HCT116 (cell line): Measurements from ENCODE around the gene TMEM132E. TPM values are rescaled to one million over a fixed set of nuclear protein-coding genes. Genes with fewer than 3 reads are reported as not detected.

Experiments used
- ATAC-seq: fragments of 200-7000 bp; cut with Tn5 transposase; 2 replicates; pipeline ENCODE4 v1.9.1; 2020; ENCODE audit warnings: mild to moderate bottlenecking, moderate library complexity
- BruUV-seq: library from RNA; stranded (reverse); fragments of 400-500 nt; replicated peaks from 2 replicates; lab custom pipeline; 2021; lab: Mats Ljungman, UMichigan
- CTCF ChIA-PET: fragments of 300-600 bp; sonication (Branson Sonifier 250); formaldehyde crosslinking; loops from one replicate; lab custom pipeline; 2021; ENCODE audit warnings: antibody characterized with exemption; lab: Charles Lee
- POLR2A ChIA-PET: fragments of 300-600, 350-600 bp; sonication (Branson Sonifier 250); formaldehyde crosslinking; loops from one replicate; lab custom pipeline; 2021; ENCODE audit warnings: antibody characterized with exemption; lab: Charles Lee
- RAD21 ChIA-PET, 2 experiments: fragments of 300-600 bp; sonication (Branson Sonifier 250); formaldehyde crosslinking; loops; one replicate each; lab custom pipeline; 2023; ENCODE audit warnings: low total read pairs in 2 of 2; ENCODE audit not compliant: uncharacterized antibody in 2 of 2, unreplicated experiment in 2 of 2, low non-redundant PET in 1 of 2; lab: Charles Lee
- DNase-seq: peaks from one replicate; pipeline ENCODE4 v3.0.0-alpha.2; 2010; ENCODE audit warnings: low read depth, low spot score
- H2AFZ ChIP-seq: fragments of 200-600 bp; shearing (Covaris generic), sonication (generic); 2 replicates; pipeline ENCODE4 v1.6.1; 2017; ENCODE audit warnings: low read depth, mixed run types, mixed read lengths, antibody characterized with exemption, low read length; ENCODE audit not compliant: poor library complexity, severe bottlenecking
- H3K27ac ChIP-seq: 2 replicates; pipeline ENCODE4 v1.5.1; 2012; ENCODE audit warnings: low read depth, low read length
- H3K27me3 ChIP-seq: fragments of 200-600 bp; sonication (generic); 2 replicates; pipeline ENCODE4 v1.6.1; 2016; ENCODE audit warnings: mixed run types, low read length, mixed read lengths; ENCODE audit not compliant: insufficient read depth
- H3K36me3 ChIP-seq, 2 experiments: fragments of 200-500 bp in 1 of 2; fragments of 200-600 bp in 1 of 2; sonication (Bioruptor generic) in 1 of 2; sonication (generic) in 1 of 2; 2 replicates each; pipeline versions ENCODE4 v1.5.1 to v1.6.1; 2014 to 2016; ENCODE audit warnings: low read length in 2 of 2, inconsistent platforms in 1 of 2, mixed read lengths in 1 of 2, mixed run types in 1 of 2; ENCODE audit not compliant: insufficient read depth in 2 of 2, control insufficient read depth in 1 of 2
- H3K4me1 ChIP-seq, 2 experiments: fragments of 200-600 bp in 1 of 2; sonication (generic) in 1 of 2; 2 replicates each; pipeline versions ENCODE4 v1.5.1 to v1.6.1; 2012 to 2017; ENCODE audit warnings: low read length in 2 of 2, inconsistent platforms in 1 of 2, mild to moderate bottlenecking in 1 of 2, mixed read lengths in 1 of 2, mixed run types in 1 of 2, moderate library complexity in 1 of 2; ENCODE audit not compliant: insufficient read depth in 2 of 2, control insufficient read depth in 1 of 2
- H3K4me2 ChIP-seq: fragments of 200-600 bp; sonication (generic); 2 replicates; pipeline ENCODE4 v1.6.1; 2017; ENCODE audit warnings: mixed run types, low read length, mixed read lengths
- H3K4me3 ChIP-seq, 2 experiments: fragments of 200-600 bp in 1 of 2; sonication (generic) in 1 of 2; replicated peaks in 1 of 2; 2 replicates each; pipeline ENCODE4 v1.5.1; 2011 to 2016; ENCODE audit warnings: low read length in 2 of 2, control low read depth in 1 of 2, low read depth in 1 of 2, mild to moderate bottlenecking in 1 of 2, mixed read lengths in 1 of 2, mixed run types in 1 of 2
- H3K79me2 ChIP-seq: fragments of 200-600 bp; sonication (generic); 2 replicates; pipeline ENCODE4 v1.6.1; 2017; ENCODE audit warnings: mild to moderate bottlenecking, mixed run types, low read length, moderate library complexity, mixed read lengths; ENCODE audit not compliant: insufficient read depth
- H3K9ac ChIP-seq: fragments of 200-600 bp; sonication (generic); 2 replicates; pipeline ENCODE4 v1.6.1; 2016; ENCODE audit warnings: low read length, mixed read lengths
- H3K9me2 ChIP-seq: fragments of 200-600 bp; sonication (generic), shearing (Covaris generic); 2 replicates; pipeline ENCODE4 v1.6.1; 2017; ENCODE audit warnings: mixed run types, mild to moderate bottlenecking, moderate library complexity; ENCODE audit not compliant: insufficient read depth
- H3K9me3 ChIP-seq, 2 experiments: fragments of 200-500 bp in 1 of 2; fragments of 200-600 bp in 1 of 2; sonication (Bioruptor generic) in 1 of 2; sonication (generic) in 1 of 2; 2 replicates each; pipeline ENCODE4 v1.6.1; 2014 to 2017; ENCODE audit warnings: low read length in 2 of 2, mixed read lengths in 2 of 2, inconsistent platforms in 1 of 2, low read depth in 1 of 2, mild to moderate bottlenecking in 1 of 2, mixed run types in 1 of 2, moderate library complexity in 1 of 2; ENCODE audit not compliant: control insufficient read depth in 1 of 2, insufficient read depth in 1 of 2
- H4K20me1 ChIP-seq: fragments of 200-600 bp; sonication (generic), shearing (Covaris generic); 2 replicates; pipeline ENCODE4 v1.6.1; 2017; ENCODE audit warnings: mixed run types, mild to moderate bottlenecking, moderate library complexity; ENCODE audit not compliant: insufficient read depth
- CBX3 ChIP-seq: IDR thresholded peaks from 2 replicates; pipeline ENCODE4 v1.6.1; 2012; ENCODE audit warnings: low read depth
- CTCF ChIP-seq, 3 experiments: fragments of 200-600 bp in 1 of 3; sonication (generic) in 1 of 3; IDR thresholded peaks in 2 of 3; conservative IDR thresholded peaks in 1 of 3; 2 replicates each; pipeline ENCODE4 v1.5.1; 2012 to 2017; ENCODE audit warnings: low read depth in 2 of 3, low read length in 2 of 3, antibody characterized with exemption in 1 of 3, borderline replicate concordance in 1 of 3, control low read depth in 1 of 3, mild to moderate bottlenecking in 1 of 3, mixed read lengths in 1 of 3, mixed run types in 1 of 3, moderate library complexity in 1 of 3; ENCODE audit not compliant: insufficient read depth in 1 of 3
- EZH2phosphoT487 ChIP-seq: fragments of 200-600 bp; IDR thresholded peaks from 2 replicates; pipeline ENCODE4 v1.6.1; 2018; ENCODE audit warnings: antibody characterized with exemption, borderline replicate concordance
- MAX ChIP-seq: IDR thresholded peaks from 2 replicates; pipeline ENCODE4 v1.6.1; 2012
- POLR2A ChIP-seq: IDR thresholded peaks from 2 replicates; pipeline ENCODE4 v1.7.0; 2011; ENCODE audit warnings: borderline replicate concordance; ENCODE audit not compliant: insufficient read depth, insufficient read length; ENCODE audit errors: extremely low read depth
- POLR2AphosphoS5 ChIP-seq: IDR thresholded peaks from 2 replicates; pipeline ENCODE4 v1.6.1; 2011; ENCODE audit warnings: mild to moderate bottlenecking, low read depth, low read length, moderate library complexity
- SIN3A ChIP-seq: IDR thresholded peaks from 2 replicates; pipeline ENCODE4 v1.6.1; 2012; ENCODE audit warnings: low read depth
- ZNF274 ChIP-seq: fragments of 200-500 bp; sonication (Bioruptor generic); IDR thresholded peaks from 2 replicates; pipeline ENCODE4 v1.6.1; 2014; ENCODE audit warnings: mild to moderate bottlenecking, low read depth, low read length, inconsistent platforms
- intact Hi-C: fragments of 100-400 bp; cut with micrococcal nuclease; formaldehyde crosslinking; loops from 2 replicates; pipeline ENCODE4 v1.10.0; 2022
- total RNA-seq: library from RNA; stranded (reverse); gene quantifications from one replicate; pipeline ENCODE4 v1.2.1, GENCODE V29; 2021; ENCODE audit not compliant: unreplicated experiment

The TMEM132E gene
- total RNA-seq, 1 experiment from 2014 or later = not detected

GRCh38 chr17:34663714-34664113 is 84.3 kb downstream of the TMEM132E start:
- ChIA-PET CTCF (no interaction called here), POLR2A (no interaction called here), RAD21 (no interaction called here)
- no peak overlapping the region for H3K27ac ChIP-seq
- no peaks in the 10 kb centered on the region for H4K20me1 ChIP-seq
- intact Hi-C loops = no loop called here
- no TSS peak for BruUV-seq
- H3K9me2 ChIP-seq = no peaks in the 10 kb centered on the region
- H3K4me2 ChIP-seq = no peak overlapping the region
- H3K4me3 ChIP-seq = no peak overlapping the region
- TF ChIP-seq EZH2phosphoT487 (no peak), POLR2A (no peak), POLR2AphosphoS5 (no peak), CBX3 (no peak), ZNF274 (no peak), MAX (no peak), CTCF (IDR thresholded peaks at IDR 0.05 in 2 of 3, conservative IDR thresholded peaks at IDR 0.05 in 1 of 3; ENCODE audit: borderline replicate concordance in 1 of 3, insufficient read depth in 1 of 3, low read depth in 2 of 3, low read length in 2 of 3) (no peak), SIN3A (no peak)
- peaks cover 20% of the 10 kb centered on the region for H3K27me3 ChIP-seq
- H3K9me3 ChIP-seq = no peaks in the 10 kb centered on the region
- H3K36me3 ChIP-seq = no peaks in the 10 kb centered on the region
- no peaks in the 10 kb centered on the region for H3K4me1 ChIP-seq
- H3K9ac ChIP-seq = no peak overlapping the region
- ATAC-seq = no peak
- H2AFZ ChIP-seq = no peak overlapping the region
- no peak for DNase-seq
- no peaks in the 10 kb centered on the region for H3K79me2 ChIP-seq
